SU-DHL-6 (cell line): ENCODE results near the gene AEBP1.

Experiments used
- H2AFZ ChIP-seq: fragments of 200-600 bp; sonication (generic); 2 replicates; pipeline ENCODE4 v1.6.1; 2014; ENCODE audit warnings: low read depth, mild to moderate bottlenecking, moderate library complexity, mixed read lengths, antibody characterized with exemption, low read length; ENCODE audit not compliant: severe bottlenecking
- H3F3A ChIP-seq: fragments of 200-600 bp; shearing (Covaris generic); 2 replicates; pipeline ENCODE4 v1.6.0; 2016; ENCODE audit warnings: antibody characterized with exemption, mild to moderate bottlenecking; ENCODE audit not compliant: insufficient read depth
- H3K27ac ChIP-seq: fragments of 200-600 bp; sonication (generic); 2 replicates; pipeline ENCODE4 v1.5.1; 2016; ENCODE audit warnings: low read depth, mild to moderate bottlenecking, low read length, moderate library complexity, mixed read lengths
- H3K27me3 ChIP-seq: fragments of 200-600 bp; sonication (generic), shearing (Covaris generic); 2 replicates; pipeline ENCODE4 v1.6.0; 2014; ENCODE audit warnings: mild to moderate bottlenecking, low read length
- H3K36me3 ChIP-seq: fragments of 200-600 bp; sonication (generic); 2 replicates; pipeline ENCODE4 v1.6.1; 2014; ENCODE audit warnings: mild to moderate bottlenecking, low read length, mixed read lengths
- H3K4me2 ChIP-seq: fragments of 300-600, 200-600 bp; shearing (Covaris generic), sonication (generic); 2 replicates; pipeline ENCODE4 v1.6.0; 2014; ENCODE audit warnings: low read length, low read depth, mild to moderate bottlenecking; ENCODE audit not compliant: poor library complexity, severe bottlenecking
- H3K4me3 ChIP-seq: fragments of 200-600 bp; sonication (generic); 2 replicates; pipeline ENCODE4 v1.5.1; 2014; ENCODE audit warnings: antibody characterized with exemption, low read length, mild to moderate bottlenecking, mixed read lengths; ENCODE audit not compliant: insufficient read depth, poor library complexity, severe bottlenecking
- H3K79me2 ChIP-seq: fragments of 200-600 bp; sonication (generic); 2 replicates; pipeline ENCODE4 v1.6.1; 2014; ENCODE audit warnings: mild to moderate bottlenecking, low read length, moderate library complexity; ENCODE audit not compliant: insufficient read depth
- H3K9ac ChIP-seq: fragments of 200-600 bp; sonication (generic); 2 replicates; pipeline ENCODE4 v1.7.0; 2014; ENCODE audit warnings: mild to moderate bottlenecking, low read length
- H3K9me2 ChIP-seq: fragments of 200-600 bp; sonication (generic); replicated peaks from 2 replicates; pipeline ENCODE4 v1.6.1; 2014; ENCODE audit warnings: low read length; ENCODE audit not compliant: insufficient read depth
- H3K9me3 ChIP-seq: fragments of 200-600 bp; sonication (generic); 2 replicates; pipeline ENCODE4 v1.6.1; 2014; ENCODE audit warnings: low read length, mixed read lengths; ENCODE audit not compliant: insufficient read depth
- H4K20me1 ChIP-seq: fragments of 200-600 bp; sonication (generic); 2 replicates; pipeline ENCODE4 v1.6.1; 2014; ENCODE audit warnings: low read depth, mild to moderate bottlenecking, antibody characterized with exemption, low read length, moderate library complexity, mixed read lengths
- CTCF ChIP-seq: fragments of 200-600 bp; sonication (generic); IDR thresholded peaks from one replicate; pipeline ENCODE4 v1.5.1; 2017; ENCODE audit warnings: antibody characterized with exemption, mild to moderate bottlenecking, low read length, moderate library complexity; ENCODE audit not compliant: insufficient read depth, poor library complexity, severe bottlenecking
- EZH2phosphoT487 ChIP-seq: fragments of 200-600 bp; sonication (generic), shearing (Covaris generic); conservative IDR thresholded peaks from 2 replicates; pipeline ENCODE4 v1.6.1; 2018; ENCODE audit warnings: mild to moderate bottlenecking, antibody characterized with exemption, low read length, moderate library complexity, mixed read lengths

AEBP1 gene

GRCh38 chr7:44080686-44081265, 23.4 kb upstream of the AEBP1 start:
- H2AFZ ChIP-seq = no peak overlapping the region
- peak overlapping the region; percentile 60 for H3K4me2 ChIP-seq
- H3K36me3 ChIP-seq = no peaks in the 10 kb centered on the region
- TF ChIP-seq CTCF = no peak
- no peak for TF ChIP-seq EZH2phosphoT487
- no peaks in the 10 kb centered on the region for H3K9me2 ChIP-seq
- H3K79me2 ChIP-seq = peaks cover 9% of the 10 kb centered on the region; the same call in 1 of the 2 replicates
- peak overlapping the region; percentile 85 for H3K27ac ChIP-seq
- H3K9ac ChIP-seq = peak overlapping the region; percentile 87
- peak overlapping the region; percentile 81 for H3K4me3 ChIP-seq
- no peaks in the 10 kb centered on the region for H4K20me1 ChIP-seq
- peaks cover 14% of the 10 kb centered on the region for H3F3A ChIP-seq
- no peaks in the 10 kb centered on the region for H3K9me3 ChIP-seq
- H3K27me3 ChIP-seq = no peaks in the 10 kb centered on the region

- H3K4me2 ChIP-seq = peak overlapping the region; percentile 60
- H3K36me3 ChIP-seq = no peaks in the 10 kb centered on the region
- H3K27me3 ChIP-seq = no peaks in the 10 kb centered on the region
- H2AFZ ChIP-seq = no peak overlapping the region
- no peaks in the 10 kb centered on the region for H3K9me3 ChIP-seq
- peak overlapping the region; percentile 81 for H3K4me3 ChIP-seq
- H3K79me2 ChIP-seq = peaks cover 9% of the 10 kb centered on the region; the same call in 1 of the 2 replicates
- H3K9ac ChIP-seq = peak overlapping the region; percentile 87
- no peaks in the 10 kb centered on the region for H3K9me2 ChIP-seq
- TF ChIP-seq CTCF (no peak), EZH2phosphoT487 (no peak)
- peak overlapping the region; percentile 85 for H3K27ac ChIP-seq
- peaks cover 14% of the 10 kb centered on the region for H3F3A ChIP-seq
- no peaks in the 10 kb centered on the region for H4K20me1 ChIP-seq
Measured at GRCh38 chr7:44081266-44081748, 22.8 kb upstream of the AEBP1 start.

GRCh38 chr7:44082541-44083207, 21.5 kb upstream of the AEBP1 start:
- peak overlapping the region; percentile 67 for H3K4me3 ChIP-seq
- H3K4me2 ChIP-seq = peak overlapping the region; percentile 86
- no peaks in the 10 kb centered on the region for H3K36me3 ChIP-seq
- H3K27ac ChIP-seq = peak overlapping the region; percentile 18; the same call in 1 of the 2 replicates
- peaks cover 9% of the 10 kb centered on the region; the same call in 1 of the 2 replicates for H3K79me2 ChIP-seq
- H4K20me1 ChIP-seq = no peaks in the 10 kb centered on the region
- H3K9ac ChIP-seq = peak overlapping the region; percentile 71
- no peaks in the 10 kb centered on the region for H3K9me3 ChIP-seq
- TF ChIP-seq CTCF (no peak), EZH2phosphoT487 (no peak)
- peaks cover 14% of the 10 kb centered on the region for H3F3A ChIP-seq
- H3K9me2 ChIP-seq = no peaks in the 10 kb centered on the region
- no peaks in the 10 kb centered on the region for H3K27me3 ChIP-seq
- peak overlapping the region; percentile 93 for H2AFZ ChIP-seq
